OCI-LY3 (cell line): ENCODE measurements around the gene SEMA3G.

Experiments used
- H2AFZ ChIP-seq: fragments of 200-600, 300-600 bp; shearing (Covaris generic); 2 replicates; pipeline ENCODE4 v1.6.0; 2014; ENCODE audit warnings: antibody characterized with exemption, low read depth, low read length
- H3K27ac ChIP-seq: fragments of 200-600, 300-600 bp; sonication (generic); 2 replicates; pipeline ENCODE4 v1.5.1; 2014; ENCODE audit warnings: mild to moderate bottlenecking, low read length, moderate library complexity, mixed read lengths
- H3K27me3 ChIP-seq: fragments of 200-600, 300-600 bp; sonication (generic); 2 replicates; pipeline ENCODE4 v1.6.1; 2014; ENCODE audit warnings: low read depth, low read length, mixed read lengths
- H3K36me3 ChIP-seq: fragments of 200-600, 300-600 bp; sonication (generic); replicated peaks from 2 replicates; pipeline ENCODE3; 2014; ENCODE audit warnings: low read depth, low read length, mixed read lengths
- H3K4me1 ChIP-seq: fragments of 300-600, 200-600 bp; sonication (generic); 2 replicates; pipeline ENCODE4 v1.6.1; 2014; ENCODE audit warnings: low read length, mixed read lengths
- H3K4me2 ChIP-seq: fragments of 200-600, 300-600 bp; sonication (generic); 2 replicates; pipeline ENCODE4 v1.6.1; 2014; ENCODE audit warnings: low read length, mixed read lengths
- H3K4me3 ChIP-seq: fragments of 300-600, 200-600 bp; sonication (generic); 2 replicates; pipeline ENCODE4 v1.5.1; 2014; ENCODE audit warnings: antibody characterized with exemption, mild to moderate bottlenecking, low read length, moderate library complexity
- H3K79me2 ChIP-seq: fragments of 300-600, 200-600 bp; shearing (Covaris generic); 2 replicates; pipeline ENCODE4 v1.6.1; 2014; ENCODE audit warnings: mild to moderate bottlenecking, low read length, mixed read lengths
- H3K9ac ChIP-seq: fragments of 300-600, 200-600 bp; shearing (Covaris generic); 2 replicates; pipeline ENCODE4 v1.6.0; 2014; ENCODE audit warnings: mild to moderate bottlenecking, low read length, moderate library complexity
- H3K9me3 ChIP-seq: fragments of 200-600, 300-600 bp; shearing (Covaris generic); 2 replicates; pipeline ENCODE4 v1.6.1; 2014; ENCODE audit warnings: low read length, mixed read lengths; ENCODE audit not compliant: insufficient read depth
- H4K20me1 ChIP-seq: fragments of 200-600, 300-600 bp; sonication (generic); 2 replicates; pipeline ENCODE4 v1.6.1; 2016; ENCODE audit warnings: low read length, mixed read lengths; ENCODE audit not compliant: insufficient read depth
- EZH2phosphoT487 ChIP-seq: fragments of 200-600 bp; shearing (Covaris generic); IDR thresholded peaks from 2 replicates; pipeline ENCODE4 v1.6.1; 2018; ENCODE audit warnings: antibody characterized with exemption, mixed run types, low read depth
- TF ChIP-seq, protein P1 (sequence below): fragments of 200-600, 300-600 bp; sonication (generic); IDR thresholded peaks from 2 replicates; pipeline ENCODE4 v1.5.1; 2014; ENCODE audit warnings: antibody characterized with exemption, low read length, low read depth

SEMA3G gene

DNA sequence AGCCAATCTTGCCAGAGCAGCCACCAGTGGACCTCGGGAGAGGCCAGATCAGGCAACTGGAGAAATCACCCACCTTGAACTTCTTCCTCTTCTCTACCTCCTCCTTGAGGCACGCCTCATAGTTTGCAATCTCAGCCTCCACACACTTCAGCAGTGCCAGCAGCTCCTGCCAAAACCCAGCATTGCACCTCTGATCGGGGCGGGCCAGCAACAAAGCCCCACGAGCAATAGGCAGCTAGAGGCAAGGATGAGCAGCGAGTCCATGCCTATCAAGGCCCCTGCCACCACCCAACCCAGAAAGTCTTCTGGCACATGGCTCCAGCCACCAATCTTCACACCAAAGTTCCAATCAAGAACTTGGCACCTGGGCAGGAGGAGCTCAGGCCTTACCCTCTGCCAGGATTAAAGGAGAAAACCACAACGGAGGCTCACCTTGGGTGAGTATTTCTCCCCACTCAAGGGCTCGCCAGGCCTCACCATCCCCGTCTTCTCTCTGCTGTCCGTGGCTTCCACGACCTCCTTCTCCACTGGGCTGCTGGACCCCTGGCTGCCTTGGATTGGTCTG lies 42.1 kb downstream of the SEMA3G start:
- Histone ChIP-seq H3K79me2 (peaks cover 1% of the 10 kb centered on the region; the same call in 1 of the 2 replicates), H3K27ac (no peak overlapping the region), H3K4me1 (no peaks in the 10 kb centered on the region), H3K9me3 (no peaks in the 10 kb centered on the region), H3K9ac (no peak overlapping the region), H3K36me3 (peaks cover 72% of the 10 kb centered on the region), H3K27me3 (no peaks in the 10 kb centered on the region), H4K20me1 (no peaks in the 10 kb centered on the region), H2AFZ (no peak overlapping the region), H3K4me2 (no peak overlapping the region), H3K4me3 (no peak overlapping the region)
- no peak for TF ChIP-seq EZH2phosphoT487
- TF ChIP-seq, protein P1, sequence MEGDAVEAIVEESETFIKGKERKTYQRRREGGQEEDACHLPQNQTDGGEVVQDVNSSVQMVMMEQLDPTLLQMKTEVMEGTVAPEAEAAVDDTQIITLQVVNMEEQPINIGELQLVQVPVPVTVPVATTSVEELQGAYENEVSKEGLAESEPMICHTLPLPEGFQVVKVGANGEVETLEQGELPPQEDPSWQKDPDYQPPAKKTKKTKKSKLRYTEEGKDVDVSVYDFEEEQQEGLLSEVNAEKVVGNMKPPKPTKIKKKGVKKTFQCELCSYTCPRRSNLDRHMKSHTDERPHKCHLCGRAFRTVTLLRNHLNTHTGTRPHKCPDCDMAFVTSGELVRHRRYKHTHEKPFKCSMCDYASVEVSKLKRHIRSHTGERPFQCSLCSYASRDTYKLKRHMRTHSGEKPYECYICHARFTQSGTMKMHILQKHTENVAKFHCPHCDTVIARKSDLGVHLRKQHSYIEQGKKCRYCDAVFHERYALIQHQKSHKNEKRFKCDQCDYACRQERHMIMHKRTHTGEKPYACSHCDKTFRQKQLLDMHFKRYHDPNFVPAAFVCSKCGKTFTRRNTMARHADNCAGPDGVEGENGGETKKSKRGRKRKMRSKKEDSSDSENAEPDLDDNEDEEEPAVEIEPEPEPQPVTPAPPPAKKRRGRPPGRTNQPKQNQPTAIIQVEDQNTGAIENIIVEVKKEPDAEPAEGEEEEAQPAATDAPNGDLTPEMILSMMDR: no peak

DNA sequence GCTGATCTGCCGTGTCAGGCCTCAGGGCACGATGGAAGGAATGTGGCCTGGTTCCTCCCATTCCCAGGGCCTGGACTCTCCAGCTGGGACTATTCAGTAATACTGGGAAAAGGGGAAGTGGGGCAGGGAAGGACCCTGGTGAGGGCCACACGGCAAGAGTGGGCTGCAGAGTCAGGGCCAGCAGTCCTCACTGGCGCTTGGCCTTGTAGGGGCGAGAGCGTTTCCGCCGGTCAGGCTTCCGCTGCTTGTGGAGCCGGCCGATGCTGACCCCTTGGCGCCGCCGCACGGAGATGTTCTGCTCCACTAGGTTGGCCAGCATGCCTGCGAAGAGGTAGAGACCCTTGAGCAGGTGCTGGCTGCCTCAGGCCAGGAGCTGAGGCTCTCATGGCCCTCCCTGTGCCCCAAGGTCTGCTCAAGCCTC lies 42.8 kb downstream of the SEMA3G start:
- H3K9me3 ChIP-seq: no peaks in the 10 kb centered on the region
- no peak overlapping the region for H2AFZ ChIP-seq
- no peaks in the 10 kb centered on the region for H3K79me2 ChIP-seq
- no peaks in the 10 kb centered on the region for H4K20me1 ChIP-seq
- no peaks in the 10 kb centered on the region for H3K4me1 ChIP-seq
- H3K4me3 ChIP-seq: no peak overlapping the region
- no peak overlapping the region for H3K27ac ChIP-seq
- no peak for TF ChIP-seq EZH2phosphoT487
- TF ChIP-seq, protein P1: no peak
- peaks cover 65% of the 10 kb centered on the region for H3K36me3 ChIP-seq
- H3K27me3 ChIP-seq: no peaks in the 10 kb centered on the region
- H3K9ac ChIP-seq: no peak overlapping the region
- no peak overlapping the region for H3K4me2 ChIP-seq

- Histone ChIP-seq H3K27me3 (no peaks in the 10 kb centered on the region), H4K20me1 (no peaks in the 10 kb centered on the region), H3K79me2 (no peaks in the 10 kb centered on the region), H3K9ac (no peak overlapping the region), H2AFZ (no peak overlapping the region), H3K36me3 (peaks cover 59% of the 10 kb centered on the region), H3K9me3 (no peaks in the 10 kb centered on the region), H3K4me2 (no peak overlapping the region), H3K27ac (no peak overlapping the region), H3K4me1 (no peaks in the 10 kb centered on the region), H3K4me3 (no peak overlapping the region)
- TF ChIP-seq EZH2phosphoT487: no peak
These were observed 43.4 kb downstream of the SEMA3G start for GRCh38 chr3:52401551-52401950.

- Histone ChIP-seq H3K79me2 (no peaks in the 10 kb centered on the region), H3K4me2 (no peak overlapping the region), H3K9ac (no peak overlapping the region), H3K36me3 (peaks cover 55% of the 10 kb centered on the region), H2AFZ (no peak overlapping the region), H4K20me1 (no peaks in the 10 kb centered on the region), H3K27me3 (no peaks in the 10 kb centered on the region), H3K27ac (no peak overlapping the region), H3K9me3 (no peaks in the 10 kb centered on the region), H3K4me3 (no peak overlapping the region), H3K4me1 (no peaks in the 10 kb centered on the region)
- TF ChIP-seq, protein P1: no peak
- TF ChIP-seq EZH2phosphoT487: no peak
These were observed 43.9 kb downstream of the SEMA3G start for GRCh38 chr3:52401021-52401420.
